Measurements from ENCODE around the gene TBX21.

DNA sequence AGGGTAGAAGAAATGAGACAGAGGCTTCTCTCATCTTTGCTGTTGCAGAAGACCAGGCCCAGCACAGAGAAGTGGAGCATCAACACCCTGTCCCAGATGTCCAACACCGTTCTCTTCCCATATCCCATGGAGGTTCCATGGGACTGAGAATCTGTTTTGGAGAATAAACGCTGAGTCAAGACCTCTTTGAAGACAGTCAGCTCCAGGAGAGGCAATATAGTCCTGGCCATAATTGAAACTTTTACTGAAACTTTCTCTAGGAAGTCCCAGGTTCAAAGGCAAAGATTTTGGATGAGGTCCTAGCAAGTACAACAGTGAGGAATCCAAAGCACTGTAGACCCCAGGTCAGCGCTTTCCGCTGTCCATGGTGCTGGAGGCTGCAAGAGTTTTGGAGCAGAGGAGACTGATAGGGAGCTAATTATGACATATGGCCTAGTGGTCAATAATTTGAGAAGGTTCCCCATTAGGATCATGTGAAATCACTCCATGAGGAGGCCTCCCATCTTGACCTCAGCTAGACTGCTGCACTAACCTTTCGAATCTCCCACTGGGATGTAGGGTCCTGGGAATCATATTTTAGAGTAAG is 52.6 kb downstream of the TBX21 start:
- TF ChIP-seq, protein P1, sequence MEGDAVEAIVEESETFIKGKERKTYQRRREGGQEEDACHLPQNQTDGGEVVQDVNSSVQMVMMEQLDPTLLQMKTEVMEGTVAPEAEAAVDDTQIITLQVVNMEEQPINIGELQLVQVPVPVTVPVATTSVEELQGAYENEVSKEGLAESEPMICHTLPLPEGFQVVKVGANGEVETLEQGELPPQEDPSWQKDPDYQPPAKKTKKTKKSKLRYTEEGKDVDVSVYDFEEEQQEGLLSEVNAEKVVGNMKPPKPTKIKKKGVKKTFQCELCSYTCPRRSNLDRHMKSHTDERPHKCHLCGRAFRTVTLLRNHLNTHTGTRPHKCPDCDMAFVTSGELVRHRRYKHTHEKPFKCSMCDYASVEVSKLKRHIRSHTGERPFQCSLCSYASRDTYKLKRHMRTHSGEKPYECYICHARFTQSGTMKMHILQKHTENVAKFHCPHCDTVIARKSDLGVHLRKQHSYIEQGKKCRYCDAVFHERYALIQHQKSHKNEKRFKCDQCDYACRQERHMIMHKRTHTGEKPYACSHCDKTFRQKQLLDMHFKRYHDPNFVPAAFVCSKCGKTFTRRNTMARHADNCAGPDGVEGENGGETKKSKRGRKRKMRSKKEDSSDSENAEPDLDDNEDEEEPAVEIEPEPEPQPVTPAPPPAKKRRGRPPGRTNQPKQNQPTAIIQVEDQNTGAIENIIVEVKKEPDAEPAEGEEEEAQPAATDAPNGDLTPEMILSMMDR (IDR thresholded peaks at IDR 0.05) = no peak
- TF ChIP-seq POLR2A (IDR thresholded peaks at IDR 0.05) = no peak
